Neural progenitor cell (in vitro differentiated cells): ENCODE measurements around the gene MAPRE2.

ENCODE experiments used
- EZH2 ChIP-seq: fragments of 200-600 bp; sonication (generic); IDR thresholded peaks from 2 replicates; pipeline ENCODE4 v1.6.1; 2017; ENCODE audit warnings: antibody characterized with exemption, mild to moderate bottlenecking, moderate library complexity
- TF ChIP-seq, protein P1 (sequence below): fragments of 200-600 bp; sonication (generic); IDR thresholded peaks from 2 replicates; pipeline ENCODE4 v1.5.1; 2017; ENCODE audit warnings: antibody characterized with exemption, mild to moderate bottlenecking

DNA sequence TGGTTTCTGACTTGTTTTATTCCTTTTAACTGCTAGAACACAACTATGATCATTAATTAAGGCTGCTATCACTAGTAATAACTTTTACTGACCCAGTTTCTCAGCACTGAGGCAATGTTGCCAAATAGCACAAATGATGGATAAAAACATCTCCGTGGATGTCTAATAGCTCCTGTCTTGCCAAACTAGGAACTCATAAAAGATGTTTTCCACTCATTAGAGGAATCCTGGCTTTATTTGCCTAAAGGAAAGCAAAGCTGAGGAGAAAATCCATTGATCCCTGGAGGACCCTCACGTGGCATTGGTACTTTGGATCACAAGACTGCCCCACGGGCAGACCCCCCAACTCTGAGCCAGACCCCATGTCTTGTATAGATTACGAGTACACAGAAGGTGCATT is 103.5 kb downstream of the MAPRE2 start:
- TF ChIP-seq, protein P1, sequence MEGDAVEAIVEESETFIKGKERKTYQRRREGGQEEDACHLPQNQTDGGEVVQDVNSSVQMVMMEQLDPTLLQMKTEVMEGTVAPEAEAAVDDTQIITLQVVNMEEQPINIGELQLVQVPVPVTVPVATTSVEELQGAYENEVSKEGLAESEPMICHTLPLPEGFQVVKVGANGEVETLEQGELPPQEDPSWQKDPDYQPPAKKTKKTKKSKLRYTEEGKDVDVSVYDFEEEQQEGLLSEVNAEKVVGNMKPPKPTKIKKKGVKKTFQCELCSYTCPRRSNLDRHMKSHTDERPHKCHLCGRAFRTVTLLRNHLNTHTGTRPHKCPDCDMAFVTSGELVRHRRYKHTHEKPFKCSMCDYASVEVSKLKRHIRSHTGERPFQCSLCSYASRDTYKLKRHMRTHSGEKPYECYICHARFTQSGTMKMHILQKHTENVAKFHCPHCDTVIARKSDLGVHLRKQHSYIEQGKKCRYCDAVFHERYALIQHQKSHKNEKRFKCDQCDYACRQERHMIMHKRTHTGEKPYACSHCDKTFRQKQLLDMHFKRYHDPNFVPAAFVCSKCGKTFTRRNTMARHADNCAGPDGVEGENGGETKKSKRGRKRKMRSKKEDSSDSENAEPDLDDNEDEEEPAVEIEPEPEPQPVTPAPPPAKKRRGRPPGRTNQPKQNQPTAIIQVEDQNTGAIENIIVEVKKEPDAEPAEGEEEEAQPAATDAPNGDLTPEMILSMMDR: no peak
- TF ChIP-seq EZH2: no peak
